Stimulated activated CD4-positive, alpha-beta T cell treated with anti-CD3 and anti-CD28 coated beads, Interleukin-15, amount 100 ng/mL, for 1 hour (primary cell): ENCODE measurements around the gene TEDC1.

ENCODE experiments used
- DNase-seq, 2 donors: peaks; one replicate each; pipeline ENCODE4 v3.0.0-alpha.2; 2020; ENCODE audit warnings: low read depth in 1 of 2, low spot score in 1 of 2

Gene TEDC1

DNA sequence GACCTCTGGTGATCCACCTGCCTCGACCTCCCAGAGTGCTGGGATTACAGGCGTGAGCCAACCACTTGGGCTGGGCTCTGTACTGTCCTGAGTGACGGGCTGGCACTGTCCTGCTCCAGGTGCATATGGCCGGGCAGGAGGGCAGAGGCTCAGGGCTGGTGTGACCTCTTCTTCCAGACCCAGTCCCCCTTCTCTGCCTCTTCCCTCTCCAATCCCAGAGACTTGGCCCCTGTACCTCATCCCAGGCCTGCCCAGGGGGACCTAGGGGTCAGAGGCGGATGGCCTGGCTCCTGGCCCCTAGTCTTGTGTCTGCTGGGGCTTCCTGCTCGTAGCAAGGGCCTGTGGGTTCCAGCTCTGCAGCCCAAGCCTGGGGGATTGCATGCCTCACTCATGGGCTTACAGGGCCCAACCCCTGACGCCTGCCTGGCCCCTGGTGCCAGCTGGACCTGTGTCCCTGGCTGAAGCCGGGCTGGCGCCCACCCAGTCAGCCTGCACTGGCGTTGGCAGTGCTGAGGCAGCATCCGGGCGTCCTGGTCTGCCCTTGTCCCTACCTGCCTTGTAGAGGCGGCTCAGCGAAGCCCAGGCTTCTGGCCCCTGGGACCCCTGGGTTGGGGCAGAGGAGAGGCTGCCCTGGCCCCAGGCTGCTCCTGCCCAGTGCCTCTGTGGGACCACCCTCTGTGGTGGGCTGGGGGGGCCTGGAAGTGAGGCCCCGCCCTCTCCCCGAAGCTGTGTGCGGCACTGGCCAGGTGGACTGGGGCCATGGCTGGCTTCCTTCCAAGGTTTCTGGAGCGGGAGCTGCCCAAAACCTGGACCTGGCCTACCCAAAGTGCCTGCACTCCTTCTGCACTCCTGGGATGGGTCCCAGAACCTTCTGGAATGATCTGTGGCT, 4.3 kb downstream of the TEDC1 start:
- DNase-seq: no peak

DNA sequence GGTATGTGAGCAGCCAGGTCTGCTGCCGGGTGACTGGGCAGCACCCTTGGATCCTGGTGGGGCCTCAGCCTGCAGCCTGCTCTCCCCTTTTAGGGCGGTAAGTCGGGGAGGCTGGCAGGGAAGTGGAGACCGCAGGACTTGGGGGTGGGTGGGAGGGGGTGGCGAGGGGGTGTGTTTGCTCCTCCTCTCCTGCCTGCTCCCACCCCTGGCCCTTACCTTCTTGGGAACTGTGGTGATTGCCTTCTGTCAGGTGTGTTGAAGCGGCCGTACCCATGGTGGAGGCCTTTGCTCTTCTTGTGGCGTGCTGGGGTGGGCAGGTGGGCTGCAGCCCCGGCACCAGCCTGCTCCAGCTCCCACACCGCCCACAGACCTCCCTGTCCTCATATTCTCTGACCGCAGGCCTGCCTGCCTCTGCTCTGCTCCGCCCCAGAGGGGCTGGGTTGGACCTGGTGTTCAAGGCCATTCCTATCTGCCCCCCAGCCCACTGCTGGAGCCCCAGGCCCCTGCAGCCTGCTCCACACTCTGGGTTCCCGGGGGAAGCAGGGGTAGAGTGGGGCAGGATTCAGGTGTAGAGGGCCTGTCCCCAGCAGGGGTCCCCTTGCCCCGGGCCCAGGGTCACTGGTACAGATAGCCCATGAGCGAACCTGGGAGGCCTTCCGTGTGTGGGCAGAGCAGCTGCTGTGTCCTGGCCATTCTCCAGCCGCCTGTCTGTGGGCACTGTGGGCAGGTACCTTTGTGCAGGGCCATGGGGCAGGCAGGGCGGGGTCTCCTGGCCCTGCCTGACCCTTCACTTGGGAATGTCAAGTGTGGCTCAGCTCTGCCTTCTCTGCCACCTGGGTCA, 5.2 kb downstream of the TEDC1 start:
- DNase-seq: no peak

DNA sequence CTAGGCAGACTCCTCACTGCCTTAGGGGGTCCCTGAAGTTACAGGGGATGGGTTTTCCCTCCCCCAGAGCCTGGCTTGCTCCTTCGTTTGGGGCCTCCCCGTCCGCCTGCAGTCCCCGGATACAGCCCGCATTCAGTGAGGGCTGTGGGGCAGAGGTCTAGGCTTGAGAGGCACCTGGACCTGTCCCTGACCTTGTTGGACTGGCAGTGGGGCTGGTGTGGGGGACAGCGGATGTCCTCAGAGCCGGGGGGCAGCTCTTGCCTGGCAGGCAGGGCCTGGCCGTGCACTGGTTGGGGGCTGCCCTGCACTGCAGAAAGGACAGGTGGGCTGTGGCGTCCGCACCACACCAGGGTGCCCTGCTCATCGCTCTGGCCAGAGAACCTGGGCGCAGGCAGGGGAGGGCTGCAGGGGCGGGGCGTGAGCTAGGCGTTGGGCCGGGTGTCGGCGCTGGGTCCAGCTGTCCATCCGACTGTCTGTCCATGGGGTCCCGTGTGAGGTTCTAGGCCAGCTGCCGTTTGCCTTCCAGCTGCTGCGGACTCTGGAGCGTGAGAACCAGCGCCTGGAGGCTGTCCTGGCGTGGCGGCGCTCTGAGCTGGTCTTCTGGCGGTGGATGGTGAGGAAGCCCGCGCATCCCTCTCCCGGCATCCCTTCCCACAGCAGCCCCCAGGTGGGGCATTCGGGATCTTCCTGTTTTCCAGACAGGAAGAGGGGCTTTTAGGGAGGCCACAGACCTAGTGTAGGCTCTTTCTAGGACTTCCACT, 6.0 kb downstream of the TEDC1 start:
- no peak for DNase-seq

DNA sequence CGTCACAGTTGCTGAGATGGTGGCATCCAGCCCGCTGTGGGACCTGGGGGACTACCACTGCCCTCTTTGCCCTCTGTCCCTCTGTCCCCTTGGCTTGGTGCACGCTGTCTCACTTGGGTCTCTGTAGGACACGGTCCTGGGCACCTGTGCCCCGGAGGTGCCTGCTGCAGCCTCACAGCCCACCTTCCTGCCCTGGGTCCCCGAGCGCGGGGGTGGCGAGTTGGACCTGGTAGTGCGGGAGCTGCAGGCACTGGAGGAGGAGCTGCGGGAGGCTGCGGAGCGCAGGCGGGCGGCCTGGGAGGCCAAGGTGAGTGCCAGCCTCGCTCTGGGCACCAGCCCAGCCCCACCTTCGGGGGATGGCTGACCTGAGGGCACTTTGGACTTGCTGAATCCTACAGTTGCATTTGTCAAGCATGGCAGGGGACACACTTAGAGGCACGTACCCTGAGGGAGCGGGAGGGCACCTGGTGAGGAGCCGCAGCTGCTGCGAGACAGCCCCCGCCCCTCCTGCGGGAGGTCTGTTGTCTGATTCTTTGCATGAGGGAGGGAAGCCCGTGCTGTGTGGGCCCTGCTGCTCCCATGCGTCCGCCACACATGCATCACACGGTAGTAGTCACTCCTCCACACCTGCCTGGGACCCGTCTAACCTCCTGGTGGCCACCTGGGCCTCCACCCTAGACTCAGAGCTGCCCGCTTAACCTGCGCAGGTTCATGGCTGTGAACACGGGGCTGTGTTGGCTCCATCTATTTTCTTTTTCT, 6.8 kb downstream of the TEDC1 start:
- no peak for DNase-seq

DNA sequence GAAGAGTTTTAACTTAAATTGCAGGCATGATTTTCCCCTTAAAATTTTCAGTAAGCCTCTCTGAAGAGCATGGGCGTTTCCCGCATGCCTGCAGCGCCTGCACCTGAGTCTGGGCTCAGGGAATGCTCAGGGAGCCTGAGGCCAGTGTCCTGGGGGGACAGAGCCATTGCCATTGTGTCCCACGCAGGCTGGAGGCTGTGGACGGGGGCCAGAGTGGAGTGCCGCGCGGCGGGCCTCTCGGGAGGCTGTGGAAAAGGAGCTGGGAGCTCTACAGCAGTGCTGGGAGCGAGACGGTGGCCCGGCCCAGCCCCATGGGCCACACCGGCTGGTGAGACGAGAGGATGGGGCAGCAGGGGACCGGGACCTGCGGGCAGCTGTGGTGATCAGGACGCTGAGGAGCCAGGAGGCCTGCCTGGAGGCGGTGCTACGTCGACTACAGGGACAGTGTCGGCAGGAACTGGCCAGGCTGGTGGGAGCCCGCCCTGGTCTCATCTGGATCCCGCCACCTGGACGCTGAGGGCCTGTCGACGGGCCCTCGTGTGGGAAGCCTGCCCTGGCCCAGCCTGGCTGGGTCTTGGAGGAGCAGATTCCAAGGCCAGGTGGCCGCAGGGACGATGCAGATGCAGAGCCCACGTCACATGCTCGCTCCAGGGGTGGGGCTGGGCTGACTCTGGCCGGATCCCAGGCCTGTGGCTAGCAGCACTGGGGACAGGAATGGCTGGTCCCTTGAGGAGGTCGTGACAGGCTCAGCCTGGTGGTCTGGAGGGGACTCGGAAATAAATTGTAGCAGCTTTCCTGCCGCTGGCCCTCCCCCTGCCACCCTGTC, 7.6 kb downstream of the TEDC1 start:
- no peak for DNase-seq

DNA sequence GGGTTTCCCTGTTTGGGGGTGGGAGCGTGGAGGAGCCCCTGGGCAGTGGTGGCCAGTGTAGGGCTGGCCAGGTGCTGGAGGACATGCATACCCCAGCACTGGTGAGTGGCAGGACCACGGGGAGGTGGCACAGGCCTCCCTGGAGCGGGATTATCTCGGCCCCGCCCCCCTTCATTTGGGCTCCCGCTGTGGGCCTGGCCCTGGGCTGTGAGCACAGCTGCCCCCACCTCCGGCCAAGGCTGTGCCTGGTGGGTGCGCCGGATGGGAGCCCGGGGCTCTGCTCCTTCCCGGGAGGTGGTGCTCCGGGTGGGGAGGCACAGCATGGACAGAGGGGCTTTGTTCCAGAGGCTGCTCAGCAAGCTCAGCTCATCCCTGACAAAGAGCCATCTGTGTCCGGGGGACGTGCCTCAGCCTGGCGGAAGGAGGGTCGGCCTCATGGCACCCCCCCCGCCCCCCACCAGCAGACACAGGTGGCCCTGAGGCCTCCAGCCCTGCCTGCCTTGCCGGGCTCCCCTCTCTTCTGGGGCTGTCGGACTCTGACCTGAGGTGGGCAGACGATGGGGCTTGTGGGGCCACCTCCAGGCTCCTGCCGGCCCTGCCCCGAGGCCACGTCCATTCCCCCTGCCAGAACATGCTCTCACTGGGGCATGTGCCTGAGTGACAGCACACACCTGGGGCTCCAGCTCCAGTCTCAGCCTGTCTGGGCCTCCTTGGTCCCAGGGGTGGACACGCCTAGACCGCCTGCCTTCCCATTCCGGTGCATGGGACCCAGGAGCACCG, 8.4 kb downstream of the TEDC1 start:
- DNase-seq: no peak

DNA sequence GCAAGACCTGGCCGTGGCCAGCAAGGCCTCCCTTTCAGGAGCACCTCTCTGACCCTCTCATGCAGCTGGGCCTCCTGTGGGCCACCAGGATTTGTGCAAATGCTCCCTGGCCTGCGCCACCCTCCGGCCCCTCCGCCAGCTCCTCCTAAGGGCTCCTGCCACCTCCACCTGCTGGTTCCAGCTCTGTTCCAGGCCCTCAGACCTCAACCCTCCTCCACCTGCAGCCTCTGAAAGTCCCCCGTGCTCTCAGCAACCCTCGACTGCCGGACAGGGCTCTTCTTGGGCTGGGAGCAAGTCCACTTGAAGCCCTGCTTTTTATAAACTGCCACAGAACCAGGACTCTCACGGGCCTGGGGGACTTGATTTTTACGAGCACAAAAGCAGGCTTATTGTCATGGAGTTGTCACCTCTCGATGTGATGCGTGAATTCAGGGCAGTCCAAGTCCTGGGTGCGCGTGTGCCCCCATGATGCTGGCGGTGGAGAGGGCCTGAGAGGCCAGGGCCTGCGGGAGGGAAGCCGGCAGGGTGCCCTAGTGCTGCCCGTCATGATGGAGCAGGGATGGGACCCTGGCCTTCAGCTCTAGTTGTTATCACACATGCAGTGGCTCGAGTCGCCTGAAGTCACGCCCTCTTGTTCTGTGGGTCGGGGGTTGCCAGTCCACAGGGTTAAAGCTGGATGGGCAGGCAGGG, 9.1 kb downstream of the TEDC1 start:
- no peak for DNase-seq

DNA sequence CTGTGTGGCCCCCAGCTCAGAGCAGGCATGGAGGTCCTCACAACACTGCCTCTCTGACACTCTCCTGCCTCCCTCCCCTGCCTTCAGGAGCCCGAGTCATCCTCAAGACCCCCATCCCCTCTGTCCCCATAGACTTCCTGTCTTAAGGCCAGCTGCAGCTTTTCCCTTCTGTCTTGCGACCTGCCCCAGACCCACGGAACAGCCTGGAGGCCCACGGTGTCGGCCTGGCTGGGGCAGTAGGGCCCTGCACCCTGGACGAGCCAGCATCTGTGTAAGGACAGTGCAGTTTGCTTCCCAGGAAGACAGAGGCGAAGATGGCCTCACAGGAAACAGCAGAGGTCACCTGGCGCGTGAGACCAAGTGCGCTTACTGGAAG, 9.7 kb downstream of the TEDC1 start:
- DNase-seq: no peak

DNA sequence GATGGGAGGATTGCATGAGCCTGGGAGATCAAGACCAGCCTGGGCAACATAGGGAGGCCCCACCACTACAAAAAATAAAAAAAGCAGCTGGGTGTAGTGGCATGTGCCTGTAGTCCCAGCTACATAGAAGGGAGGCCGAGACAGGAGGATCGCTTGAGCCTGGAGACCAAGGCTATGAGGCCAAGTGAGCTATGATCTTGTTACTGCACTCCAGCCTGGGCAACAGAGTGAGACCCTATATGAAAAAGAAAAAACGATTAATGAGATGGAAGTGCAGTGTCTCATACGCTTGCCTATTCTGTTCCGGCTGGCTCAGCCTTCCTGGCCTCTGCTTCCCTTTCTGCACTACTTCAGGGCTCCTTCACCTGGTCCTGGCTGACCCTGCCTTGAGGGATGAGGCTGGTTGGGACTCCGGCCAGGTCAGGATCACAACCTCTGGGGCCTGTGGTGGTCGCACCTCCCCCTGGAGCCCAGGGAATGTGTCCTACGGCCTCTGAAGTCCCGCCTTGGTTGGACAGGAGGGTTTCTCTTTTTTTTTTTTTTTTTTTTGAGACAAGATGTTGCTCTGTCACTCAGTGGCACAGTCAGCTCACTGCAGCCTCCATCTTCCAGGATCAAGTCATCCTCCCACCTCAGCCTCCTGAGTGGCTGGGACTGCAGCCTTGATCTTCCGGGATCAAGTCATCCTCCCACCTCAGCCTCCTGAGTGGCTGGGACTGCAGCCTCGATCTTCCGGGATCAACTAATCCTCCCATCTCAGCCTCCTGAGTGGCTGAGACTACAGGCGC, 10.7 kb downstream of the TEDC1 start:
- DNase-seq: no peak

DNA sequence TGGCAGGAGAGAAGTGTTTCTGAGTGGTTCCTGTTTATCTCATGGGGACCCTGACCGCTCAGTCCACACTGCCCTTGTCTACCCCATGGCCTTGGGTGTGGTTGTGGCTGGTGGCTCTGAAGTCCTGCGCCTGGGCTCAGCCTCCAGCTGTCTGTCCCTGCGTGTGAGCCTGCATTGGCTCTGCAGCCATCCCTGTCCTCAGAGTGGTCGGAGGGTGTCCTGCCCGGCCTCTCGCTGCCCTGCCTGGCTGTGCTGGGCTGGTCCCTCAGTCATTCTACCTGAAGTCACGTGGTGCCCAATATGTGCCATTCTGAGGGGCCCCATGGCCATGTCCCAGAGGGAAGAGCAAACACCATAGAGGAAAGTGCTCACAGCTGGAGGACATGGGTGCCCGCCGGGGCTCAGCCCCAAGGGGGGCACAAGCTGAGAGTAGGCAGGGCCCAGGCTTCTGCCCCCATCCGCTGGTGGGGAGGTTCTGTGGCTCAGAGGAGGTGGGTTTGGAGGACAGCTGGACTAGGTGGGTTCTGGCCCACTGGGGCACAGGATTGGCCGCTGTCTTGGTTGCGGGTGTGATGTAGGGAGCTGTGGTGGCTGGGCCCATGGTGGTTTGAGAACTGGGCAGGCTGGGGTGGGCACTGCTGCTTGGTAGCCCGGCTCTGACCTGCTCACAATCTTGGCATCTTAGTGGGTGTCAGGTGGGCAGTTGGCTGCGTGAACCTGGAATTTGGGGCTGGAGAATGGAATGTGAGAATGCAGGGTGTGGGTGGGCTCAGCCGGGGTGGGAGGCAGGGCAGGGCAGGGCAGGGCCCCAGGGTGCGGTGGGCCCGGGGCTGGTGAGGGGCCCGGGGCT, 11.6 kb downstream of the TEDC1 start:
- no peak for DNase-seq

DNA sequence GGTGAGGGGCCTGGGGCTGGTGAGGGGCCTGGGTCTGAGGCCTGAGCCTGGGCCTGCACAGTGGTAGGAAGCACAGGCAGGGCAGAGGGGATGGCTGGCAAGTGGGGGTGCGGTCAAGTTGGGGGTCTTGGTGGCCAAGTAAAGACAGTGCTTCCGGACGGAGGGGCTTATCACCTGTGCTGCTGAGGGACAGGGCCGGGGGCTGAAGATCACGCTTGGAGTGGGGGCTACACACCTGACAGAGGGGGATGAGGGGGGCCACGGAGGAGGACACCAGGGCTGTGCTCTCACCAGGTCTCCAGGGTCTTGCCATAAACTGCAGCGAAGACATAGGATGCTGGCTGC, 12.2 kb downstream of the TEDC1 start:
- no peak for DNase-seq

DNA sequence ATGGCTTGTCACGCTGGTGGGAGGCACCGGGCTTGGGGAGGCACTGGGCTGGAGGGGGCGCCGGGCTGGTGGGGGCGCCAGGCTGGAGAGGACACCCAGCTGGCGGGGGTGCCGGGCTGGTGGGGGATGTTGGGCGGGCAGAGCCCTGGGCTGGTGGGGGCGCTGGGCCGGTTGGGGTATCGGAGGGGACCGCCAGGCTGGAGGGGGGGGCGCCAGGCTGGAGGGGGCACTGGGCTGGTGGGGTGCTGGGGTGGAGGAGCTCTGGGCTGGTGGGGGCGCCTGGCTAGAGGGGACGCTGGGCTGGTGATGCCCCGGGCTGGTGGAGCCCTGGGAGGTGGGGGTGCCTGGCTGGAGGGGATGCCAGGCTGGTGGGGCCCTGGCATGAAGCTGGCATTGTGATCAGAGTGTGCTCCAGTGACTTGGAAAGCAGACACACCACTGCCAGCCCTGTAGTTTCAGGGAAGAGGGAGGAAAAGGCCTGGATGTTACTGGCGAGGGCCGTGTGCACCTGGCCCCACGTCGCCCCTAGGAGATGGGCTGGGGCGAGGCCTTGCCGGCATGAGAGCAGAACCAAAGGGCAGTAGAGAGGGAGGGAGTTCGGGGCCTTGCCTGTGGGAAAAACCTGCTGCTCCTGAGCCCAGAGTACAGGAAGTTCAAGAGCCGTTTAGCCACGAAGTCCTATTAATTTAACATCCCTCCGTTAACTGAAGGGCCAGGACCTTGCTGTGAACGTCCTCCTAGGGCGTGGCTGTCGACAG, 13.1 kb downstream of the TEDC1 start:
- DNase-seq: no peak

DNA sequence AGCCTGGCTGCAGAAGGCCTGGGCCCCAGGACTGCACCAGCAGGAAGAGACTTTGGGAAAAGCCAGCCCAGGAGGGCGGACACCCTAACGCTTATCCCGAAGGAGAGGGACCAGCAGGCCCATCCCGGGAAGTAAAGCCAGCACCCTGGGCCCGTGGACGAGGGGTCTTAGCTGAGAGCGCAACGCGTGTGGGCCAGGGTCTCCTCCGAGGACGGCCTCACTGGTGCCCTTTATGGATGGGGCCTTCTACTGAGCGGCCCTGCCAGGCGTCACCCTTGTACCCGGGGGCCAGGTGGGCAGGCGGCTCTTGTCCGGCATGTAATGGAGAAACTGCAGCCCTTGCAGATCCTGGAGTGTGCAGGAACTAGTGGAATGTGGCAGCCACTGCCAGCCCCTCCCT, 14.1 kb downstream of the TEDC1 start:
- DNase-seq: no peak

DNA sequence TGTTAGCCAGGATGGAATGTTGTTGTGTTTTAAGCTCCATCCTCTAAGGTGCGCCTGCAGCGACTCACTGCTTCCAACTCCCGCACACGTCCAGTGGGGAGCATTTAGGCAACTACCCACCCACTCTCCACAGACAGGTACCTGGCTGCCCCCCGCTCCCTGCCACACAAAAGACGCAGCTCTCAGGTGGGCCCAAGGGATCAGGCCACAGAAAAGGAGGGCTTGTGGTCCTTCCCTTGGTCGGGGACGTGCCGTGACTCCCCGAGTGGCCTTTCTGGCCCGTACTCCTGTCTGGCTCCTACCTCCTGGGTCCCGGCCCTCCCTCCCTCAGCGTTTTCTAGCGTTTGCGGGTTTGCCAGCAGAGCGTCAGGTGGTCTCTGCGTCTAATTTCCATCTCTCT, 16.2 kb downstream of the TEDC1 start:
- no peak for DNase-seq

DNA sequence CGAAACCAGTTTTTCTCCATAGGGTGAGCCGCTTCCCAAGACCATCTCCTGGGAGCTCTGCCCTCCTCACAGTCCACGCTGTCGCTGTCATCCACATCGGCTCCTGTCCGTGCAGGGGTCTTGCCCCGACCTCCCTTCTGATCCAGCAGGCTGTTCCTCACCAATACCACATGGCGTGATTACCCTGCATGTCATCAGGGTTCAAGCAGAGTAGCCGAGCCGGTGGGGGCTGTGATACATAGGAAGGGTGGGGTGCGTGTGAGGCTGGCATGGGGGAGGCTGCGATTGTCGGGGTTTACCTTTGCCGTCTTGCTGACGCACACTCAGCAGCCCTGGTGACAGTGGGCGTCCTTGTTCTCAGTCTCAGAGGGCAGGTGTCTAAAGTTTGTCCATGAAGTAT, 17.0 kb downstream of the TEDC1 start:
- no peak for DNase-seq

DNA sequence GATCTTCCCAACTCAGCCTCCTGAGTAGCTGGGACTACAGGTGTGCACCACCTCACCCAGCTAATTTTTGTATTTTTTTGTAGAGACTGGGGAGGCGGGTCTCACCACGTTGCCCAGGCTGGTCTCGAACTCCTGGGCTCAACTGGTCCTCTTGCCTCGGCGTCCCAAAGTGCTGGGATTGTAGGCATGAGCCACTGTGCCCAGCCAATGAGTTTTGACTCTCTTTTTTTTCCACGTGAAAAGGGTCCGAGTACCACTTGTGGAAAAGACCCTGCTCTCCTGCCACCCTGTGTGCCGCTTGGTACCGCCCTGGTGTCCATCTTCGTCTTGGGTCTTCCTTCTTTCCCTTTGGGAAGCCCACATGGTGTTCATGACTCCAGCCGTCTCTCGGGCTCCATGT, 17.6 kb downstream of the TEDC1 start:
- DNase-seq: no peak
